Amniotic stem cell (primary cell): ENCODE results near the gene TPT1.
"Not testable (repeated sequence)": the region's sequence is repeated elsewhere in the genome, so short reads cannot be mapped to it uniquely, and the experiment has no call there.

Experiments used
- DNase-seq: peaks from one replicate; lab custom pipeline; 2025; lab: John Stamatoyannopoulos, UW

Gene TPT1

GRCh38 chr13:45341034-45341798, at the start of gene TPT1:
Gene TPT1, minus strand, starts transcription at chr13:45341183. Its CDS starts 114 bp downstream, at chr13:45341069.
- peak; percentile 94 for DNase-seq

GRCh38 chr13:45390348-45390747, 49.4 kb upstream of the TPT1 start:
- not testable (repeated sequence) for DNase-seq

- no peak for DNase-seq
Measured at GRCh38 chr13:45388664-45389063, 47.7 kb upstream of the TPT1 start.

GRCh38 chr13:45386892-45387575, 46.1 kb upstream of the TPT1 start:
- DNase-seq = not testable (repeated sequence)

DNA sequence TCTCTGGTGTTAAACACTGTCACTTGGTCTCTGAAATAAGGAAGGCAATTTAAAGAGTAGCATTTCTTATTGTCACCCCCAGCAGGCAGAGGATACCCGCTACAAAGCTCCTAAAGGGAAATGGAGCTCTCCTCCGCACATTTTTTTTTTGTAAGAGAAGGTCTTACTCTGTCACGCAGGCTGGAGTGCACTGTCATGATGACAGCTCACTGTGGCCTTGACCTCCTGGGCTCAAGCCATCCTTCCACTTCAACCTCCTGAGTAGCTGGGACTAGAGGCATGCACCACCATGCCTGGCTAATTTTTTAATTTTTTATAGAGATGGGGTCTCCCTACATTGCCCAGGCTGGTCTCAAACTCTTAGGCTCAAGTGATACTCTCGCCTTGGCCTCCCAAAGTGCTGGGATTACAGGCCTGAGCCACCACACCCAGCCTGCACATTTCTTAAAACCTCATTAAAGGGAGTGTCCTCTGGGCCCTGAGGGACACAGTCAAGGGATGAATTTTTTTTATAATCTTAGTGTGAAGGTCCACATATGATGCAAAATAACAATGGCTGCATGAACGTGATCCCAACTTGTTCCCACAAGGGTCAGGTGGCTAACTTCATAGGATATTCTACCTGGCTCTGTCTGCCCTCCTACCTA, 45.0 kb upstream of the TPT1 start:
- no peak for DNase-seq

DNA sequence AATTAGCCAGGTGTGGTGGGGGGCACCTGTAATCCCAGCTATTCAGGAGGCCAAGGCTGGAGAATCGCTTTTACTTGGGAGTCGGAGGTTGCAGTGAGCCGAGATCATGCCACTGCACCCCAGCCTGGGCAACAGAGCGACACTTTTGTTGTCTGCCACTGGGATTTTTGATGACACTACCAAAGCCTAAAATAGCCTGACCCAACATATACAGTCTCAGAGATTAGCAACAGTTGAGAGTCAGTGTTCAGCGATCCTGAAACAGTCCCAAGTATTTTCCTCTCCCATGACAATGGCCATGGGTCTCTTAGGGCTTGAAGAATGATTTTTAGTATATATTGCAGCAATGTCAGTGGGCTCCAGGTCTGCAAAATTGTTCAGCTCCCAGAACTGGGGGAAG, 44.3 kb upstream of the TPT1 start:
- no peak for DNase-seq

DNA sequence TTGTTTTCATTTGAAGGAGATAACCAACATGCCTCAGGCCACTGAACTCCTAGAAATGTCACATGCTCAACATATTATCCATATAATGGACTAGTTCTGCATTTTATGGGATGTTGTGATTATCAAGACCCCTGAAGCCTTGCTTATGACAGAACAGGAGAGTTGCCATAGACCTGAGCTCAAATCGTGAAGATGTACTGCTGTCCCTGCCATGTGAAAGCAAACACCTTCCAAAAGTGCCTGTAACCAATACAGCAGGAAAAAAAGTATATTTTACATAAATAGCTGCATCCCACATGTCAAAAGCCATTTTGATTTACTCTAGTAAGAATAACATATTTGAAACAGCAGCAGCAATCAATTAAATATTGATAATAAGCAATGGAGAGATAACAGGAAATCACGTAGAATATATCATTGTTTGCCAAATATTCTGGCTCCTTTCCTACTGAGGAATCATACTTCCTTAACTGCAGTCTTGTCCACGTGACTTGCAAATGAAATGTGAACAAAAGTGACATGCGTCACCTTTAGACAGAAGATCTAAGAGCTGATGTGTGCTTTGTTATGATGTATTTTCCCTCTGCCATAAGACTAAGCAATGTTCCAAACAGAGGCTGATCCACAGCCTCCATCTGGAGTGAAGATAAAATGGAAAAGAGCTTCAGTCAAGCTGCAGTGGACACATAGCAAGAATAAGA, 43.6 kb upstream of the TPT1 start:
- no peak for DNase-seq

- DNase-seq = not testable (repeated sequence)
Measured at GRCh38 chr13:45382739-45383138, 41.8 kb upstream of the TPT1 start.

DNA sequence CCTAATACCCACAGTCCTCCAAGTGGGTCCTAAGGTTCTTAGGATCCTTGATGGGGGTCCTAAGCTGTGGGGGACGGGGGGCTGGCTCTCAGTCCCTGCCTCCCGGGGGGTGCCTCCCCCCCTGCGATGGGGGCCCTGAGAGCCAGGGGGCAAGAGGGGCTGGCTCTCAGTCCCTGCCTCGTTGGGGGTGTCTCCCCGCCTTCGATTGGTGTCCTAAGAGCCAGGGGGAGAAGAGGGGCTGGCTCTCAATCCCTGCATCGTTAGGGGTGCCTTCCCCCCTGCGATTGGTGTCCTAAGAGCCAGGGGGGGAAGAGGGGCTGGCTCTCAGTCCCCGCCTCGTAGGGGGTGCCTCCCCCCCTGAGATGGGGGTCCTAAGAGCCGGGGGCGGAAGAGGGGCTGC, 40.2 kb upstream of the TPT1 start:
- no peak for DNase-seq

DNA sequence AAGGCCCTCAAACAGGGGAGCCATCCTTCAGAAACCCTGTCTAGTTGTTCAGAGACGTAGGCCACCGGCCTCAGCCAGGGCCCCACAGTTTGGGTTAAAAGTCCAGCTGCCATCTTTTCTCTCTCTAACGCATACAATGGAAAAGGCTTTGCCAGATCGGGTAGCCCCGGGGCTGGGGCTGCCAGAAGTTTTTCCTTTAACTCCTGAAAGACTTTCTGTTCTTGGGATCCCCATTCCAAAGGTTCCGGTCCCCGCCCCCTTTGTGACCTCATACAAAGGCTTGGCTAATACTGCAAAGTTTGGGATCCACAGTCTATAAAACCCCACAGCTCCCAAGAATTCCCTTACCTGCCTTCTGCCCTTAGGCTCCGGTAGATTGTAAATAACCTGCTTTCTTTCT, 39.7 kb upstream of the TPT1 start:
- not testable (repeated sequence) for DNase-seq

DNA sequence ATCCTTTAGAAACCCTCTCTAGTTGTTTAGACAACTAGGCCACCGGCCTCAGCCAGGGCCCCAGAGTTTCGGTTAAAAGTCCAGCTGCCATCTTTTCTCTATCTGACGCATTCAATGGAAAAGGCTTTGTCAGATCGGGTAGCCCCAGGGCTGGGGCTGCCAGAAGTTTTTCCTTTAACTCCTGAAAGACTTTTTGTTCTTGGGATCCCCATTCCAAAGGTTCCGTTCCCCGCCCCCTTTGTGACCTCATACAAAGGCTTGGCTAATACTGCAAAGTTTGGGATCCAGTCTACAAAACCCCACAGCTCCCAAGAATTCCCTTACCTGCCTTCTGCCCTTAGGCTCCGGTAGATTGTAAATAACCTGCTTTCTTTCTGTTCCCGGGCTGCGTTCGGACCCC, 38.5 kb upstream of the TPT1 start:
- DNase-seq = not testable (repeated sequence)

DNA sequence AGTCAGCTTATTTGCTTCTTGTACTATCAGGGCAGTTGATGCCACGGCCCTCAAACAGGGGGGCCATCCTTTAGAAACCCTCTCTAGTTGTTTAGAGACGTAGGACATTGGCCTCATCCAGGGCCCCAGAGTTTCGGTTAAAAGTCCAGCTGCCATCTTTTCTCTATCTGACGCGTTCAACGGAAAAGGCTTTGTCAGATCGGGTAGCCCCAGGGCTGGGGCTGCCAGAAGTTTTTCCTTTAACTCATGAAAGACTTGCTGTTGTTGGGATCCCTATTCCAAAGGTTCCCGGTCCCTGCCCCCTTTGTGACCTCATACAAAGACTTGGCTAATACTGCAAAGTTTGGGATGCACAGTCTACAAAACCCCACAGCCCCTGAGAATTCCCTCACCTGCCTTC, 37.8 kb upstream of the TPT1 start:
- DNase-seq = not testable (repeated sequence)

DNA sequence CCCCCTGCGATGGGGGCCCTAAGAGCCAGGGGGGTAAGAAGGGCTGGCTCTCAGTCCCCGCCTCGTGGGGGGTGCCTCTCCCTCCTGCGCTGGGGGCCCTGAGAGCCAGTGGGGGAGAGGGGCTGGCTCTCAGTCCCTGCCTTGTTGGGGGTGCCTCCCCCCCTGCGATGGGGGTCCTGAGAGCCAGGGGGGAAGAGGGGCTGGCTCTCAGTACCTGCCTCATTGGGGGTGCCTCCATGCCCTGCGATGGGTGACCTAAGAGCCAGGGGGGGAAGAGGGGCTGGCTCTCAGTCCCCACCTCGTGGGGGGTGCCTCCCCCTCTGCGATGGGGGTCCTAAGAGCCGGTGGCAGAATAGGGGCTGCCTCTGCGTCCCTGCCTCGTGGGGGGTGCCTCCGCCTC, 36.3 kb upstream of the TPT1 start:
- not testable (repeated sequence) for DNase-seq

DNA sequence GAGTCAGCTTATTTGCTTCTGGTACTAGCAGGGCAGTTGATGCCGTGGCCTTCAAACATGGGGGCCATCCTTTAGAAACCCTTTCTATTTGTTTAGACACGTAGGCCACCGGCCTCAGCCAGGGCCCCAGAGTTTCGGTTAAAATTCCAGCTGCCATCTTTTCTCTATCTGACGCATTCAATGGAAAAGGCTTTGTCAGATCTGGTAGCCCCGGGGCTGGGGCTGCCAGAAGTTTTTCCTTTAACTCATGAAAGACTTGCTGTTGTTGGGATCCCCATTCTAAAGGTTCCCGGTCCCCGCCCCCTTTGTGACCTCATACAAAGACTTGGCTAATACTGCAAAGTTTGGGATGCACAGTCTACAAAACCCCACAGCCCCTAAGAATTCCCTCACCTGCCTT, 35.7 kb upstream of the TPT1 start:
- not testable (repeated sequence) for DNase-seq

DNA sequence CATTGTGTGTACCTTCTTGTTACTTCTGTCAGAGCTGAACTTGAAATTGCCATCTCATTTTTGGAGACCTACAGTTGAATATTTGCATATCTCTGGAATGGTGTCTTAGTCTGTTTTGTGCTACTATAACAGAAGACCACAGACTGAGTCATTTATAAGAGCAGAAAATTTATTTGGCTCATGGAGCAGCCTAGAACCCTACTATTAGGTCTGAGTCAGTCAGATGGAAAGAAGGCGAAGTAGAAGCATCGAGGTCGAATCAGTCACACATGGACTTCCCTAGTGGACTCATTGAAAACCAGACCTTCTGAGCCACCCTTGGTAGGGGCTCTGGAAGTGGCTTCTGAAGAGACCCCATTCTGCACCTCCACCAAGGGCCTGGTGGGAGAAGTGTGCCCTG, 33.9 kb upstream of the TPT1 start:
- DNase-seq = no peak

DNA sequence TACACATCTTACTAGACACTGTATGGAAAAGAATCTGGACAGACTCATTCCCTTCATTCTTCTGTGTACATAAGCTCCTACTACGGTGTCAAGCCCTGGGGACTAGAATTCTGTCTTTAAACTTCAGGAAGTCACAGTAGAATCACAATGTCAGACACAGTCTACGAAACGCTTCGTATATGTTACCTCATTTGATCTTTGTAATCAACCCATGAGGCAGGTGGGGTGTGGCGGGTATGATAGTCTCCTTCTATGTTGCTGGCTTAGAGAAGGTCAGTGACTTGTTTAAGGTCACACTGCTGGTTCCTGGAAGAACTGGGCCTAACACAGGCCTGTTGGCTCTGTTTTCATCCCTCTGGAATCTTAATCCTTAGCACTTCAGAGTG, 32.2 kb upstream of the TPT1 start:
- no peak for DNase-seq

- DNase-seq = no peak
Measured at GRCh38 chr13:45372189-45373161, 31.5 kb upstream of the TPT1 start.

DNA sequence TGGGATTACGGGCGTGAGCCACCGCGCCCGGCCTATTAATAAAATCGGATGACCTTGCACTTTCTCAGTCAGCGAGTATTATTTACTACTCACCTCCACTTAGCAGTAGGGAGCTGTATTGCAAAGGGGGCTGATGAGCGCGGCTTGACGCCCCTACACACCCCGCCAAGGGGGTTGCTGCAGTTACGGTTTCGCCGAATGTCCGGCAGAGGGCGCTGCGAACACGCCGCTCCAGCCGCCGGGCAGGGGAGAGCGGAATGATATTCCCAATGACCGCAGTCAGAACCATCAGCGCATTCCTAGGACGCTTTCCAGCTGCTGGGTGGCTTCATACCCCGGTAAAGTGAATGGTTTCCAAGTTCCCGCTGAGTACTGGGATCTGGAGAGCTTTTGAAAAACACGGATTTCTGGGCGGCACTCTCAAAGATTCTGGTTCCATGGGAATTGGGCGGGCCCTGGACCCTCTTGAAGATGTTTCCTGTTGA, 30.0 kb upstream of the TPT1 start:
- peak; percentile 45 for DNase-seq

- DNase-seq = no peak
Measured at GRCh38 chr13:45369116-45369515, 28.1 kb upstream of the TPT1 start.

- no peak for DNase-seq
Measured at GRCh38 chr13:45368571-45368970, 27.6 kb upstream of the TPT1 start.

DNA sequence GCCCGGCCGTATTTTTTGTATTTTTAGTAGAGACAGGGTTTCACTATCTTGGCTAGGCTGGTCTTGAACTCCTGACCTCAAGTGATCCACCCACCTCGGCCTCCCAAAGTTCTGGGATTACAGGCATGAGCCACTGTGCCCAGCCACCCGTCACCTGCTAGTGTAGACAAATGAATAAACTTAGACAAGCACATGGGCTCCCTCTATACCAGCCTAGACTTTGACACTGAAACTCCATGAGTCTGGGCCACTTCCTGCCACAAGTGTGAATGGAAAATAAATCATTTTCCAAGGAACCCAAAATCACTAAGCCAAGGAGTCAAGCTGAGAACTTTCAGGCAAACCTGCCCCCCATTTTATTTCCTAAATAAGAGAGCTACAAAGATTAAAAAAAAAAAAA, 27.0 kb upstream of the TPT1 start:
- DNase-seq = no peak
